NK-92 (cell line): ENCODE measurements around the gene PACS2.
A peak's percentile ranks its signal among the peaks of the same experiment; 100 is the strongest.
"Not testable (repeated sequence)": the region's sequence is repeated elsewhere in the genome, so short reads cannot be mapped to it uniquely, and the experiment has no call there.

Experiments used
- DNase-seq: peaks from one replicate; lab custom pipeline; 2025; ENCODE audit not compliant: unreplicated experiment; lab: John Stamatoyannopoulos, UW

PACS2 gene

DNA sequence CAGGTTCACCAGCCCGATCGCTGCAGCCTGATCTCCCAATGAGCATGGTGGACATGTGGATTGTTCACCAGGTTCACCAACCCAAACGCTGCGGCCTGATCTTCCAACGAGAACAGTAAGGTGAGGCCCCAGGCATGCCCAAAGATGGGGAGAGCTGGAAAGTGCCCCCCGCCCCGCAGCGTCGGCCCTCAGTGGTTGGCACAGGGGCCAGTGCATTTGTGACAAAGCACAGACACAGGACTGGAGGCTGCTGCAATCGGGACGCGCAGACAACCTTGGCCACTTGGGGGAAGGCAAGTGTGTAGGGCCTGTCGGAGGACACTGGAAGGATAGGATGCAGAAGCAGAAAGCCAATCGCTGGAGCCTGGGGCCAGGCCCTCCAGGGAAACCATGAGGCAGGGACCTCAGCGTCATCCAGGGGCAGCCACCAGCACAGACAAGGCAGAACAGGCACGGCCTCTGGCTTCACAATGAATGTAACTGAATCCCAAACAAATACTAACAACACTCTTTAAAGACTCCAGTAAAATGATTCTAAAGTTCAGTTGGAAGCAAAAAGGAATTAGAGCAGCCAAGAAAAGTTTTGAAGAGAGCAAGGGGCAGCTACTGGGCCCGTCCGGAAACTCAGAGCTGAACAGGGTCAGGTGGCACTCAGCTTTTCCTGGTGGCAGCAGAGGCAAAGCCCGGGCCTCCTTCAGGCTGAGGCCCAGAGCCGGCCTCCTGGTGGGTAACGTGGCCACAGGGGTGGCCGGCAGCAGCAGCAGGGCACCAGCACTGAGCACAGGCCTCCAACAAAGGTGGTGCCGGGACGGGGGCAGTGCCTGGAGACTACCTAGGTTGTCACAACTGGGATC lies 27.1 kb upstream of the PACS2 start:
- no peak for DNase-seq

GRCh38 chr14:105288936-105289335 lies 25.6 kb upstream of the PACS2 start:
- not testable (repeated sequence) for DNase-seq

DNA sequence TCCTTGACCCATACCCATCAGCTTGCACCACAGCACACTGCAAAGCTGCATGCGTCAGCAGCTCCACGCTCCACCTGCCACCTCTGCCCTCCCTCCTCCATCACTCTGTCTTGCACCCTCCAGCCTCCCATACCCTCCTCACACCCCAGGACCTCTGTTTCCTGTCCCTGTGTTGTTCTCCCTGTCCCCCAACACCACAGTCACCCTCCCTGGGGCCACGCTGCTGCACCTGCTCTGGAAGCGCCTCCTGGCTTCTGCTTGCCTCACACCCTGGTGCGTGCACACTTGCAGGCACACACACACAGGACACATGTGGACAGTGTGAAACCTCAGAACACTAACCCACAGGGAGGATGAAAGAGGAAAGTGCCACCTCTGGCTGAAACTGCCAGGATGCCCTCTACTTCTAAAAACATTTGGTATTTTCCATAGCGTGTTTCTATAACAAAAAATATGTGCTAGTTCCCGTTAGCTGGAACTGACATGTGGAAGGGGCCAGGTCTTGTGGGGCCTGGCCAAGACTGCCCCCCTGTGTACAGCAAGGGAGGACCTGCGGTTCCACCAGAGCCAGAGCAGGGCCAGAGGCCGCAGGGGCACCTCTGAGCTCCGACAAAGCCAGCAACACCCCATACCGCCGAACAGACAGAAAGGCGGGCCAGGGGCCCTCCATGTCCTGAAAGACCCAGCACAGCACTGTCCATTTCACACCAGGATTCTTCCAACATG lies 23.8 kb upstream of the PACS2 start:
- DNase-seq = no peak

DNA sequence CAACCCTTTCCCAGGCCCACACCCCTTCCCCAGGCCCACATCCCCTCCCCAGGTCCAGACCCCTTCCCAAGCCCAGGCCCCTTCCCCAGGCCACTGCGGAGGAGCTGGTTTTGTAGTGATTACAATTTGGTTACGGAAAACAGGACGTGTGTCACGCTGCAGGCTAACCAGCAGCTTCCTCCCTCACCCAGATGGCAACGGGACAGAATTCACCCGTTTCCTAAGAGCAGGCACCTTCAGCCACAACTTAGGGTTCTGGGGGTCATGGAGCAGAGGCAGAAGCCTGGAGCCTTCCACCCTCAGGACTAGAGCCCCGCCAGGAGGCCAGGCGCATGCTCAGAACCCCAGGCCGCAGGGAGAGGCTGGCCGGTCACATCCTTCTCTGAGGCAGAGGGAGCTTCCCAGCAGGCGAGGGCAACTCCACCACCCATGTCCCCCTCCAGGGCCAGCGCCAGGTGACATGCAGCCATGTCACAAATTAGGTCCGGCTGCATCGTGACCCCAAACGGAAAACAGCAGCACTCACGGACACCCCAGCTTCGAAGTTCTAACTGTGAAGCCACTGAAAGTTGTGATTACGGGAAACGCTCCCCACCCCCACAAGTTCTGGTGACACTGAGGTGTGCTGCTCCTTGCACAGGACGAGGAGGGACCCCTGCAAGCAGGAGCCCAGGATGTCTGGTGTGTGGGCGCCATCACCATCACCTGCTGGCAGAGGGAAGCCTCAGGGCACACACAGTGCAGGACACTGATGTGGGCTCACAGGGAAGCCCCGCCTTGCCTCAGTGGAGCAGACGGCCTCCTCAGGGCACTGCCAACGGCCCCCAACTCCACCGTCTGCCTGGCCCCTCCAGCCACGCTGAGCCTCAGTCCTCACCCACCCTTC lies 21.5 kb upstream of the PACS2 start:
- no peak for DNase-seq

GRCh38 chr14:105294142-105294597 lies 20.4 kb upstream of the PACS2 start:
- DNase-seq = no peak

DNA sequence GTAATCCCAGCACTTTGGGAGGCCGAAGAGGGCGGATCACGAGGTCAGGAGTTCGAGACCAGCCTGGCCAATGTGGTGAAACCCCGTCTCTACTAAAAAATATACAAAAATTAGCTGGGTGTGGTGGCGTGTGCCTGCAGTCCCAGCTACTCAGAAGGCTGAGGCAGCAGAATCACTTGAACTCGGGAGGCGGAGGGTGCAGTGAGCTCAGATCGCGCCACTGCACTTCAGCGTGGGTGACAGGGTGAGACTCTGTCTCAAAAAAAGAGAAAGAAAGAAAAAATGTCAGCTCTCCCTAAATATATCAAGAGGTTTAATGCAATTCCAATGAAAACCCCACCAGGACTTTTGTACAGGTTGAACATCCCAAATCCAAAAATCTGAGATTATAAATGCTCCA lies 17.2 kb upstream of the PACS2 start:
- not testable (repeated sequence) for DNase-seq

DNA sequence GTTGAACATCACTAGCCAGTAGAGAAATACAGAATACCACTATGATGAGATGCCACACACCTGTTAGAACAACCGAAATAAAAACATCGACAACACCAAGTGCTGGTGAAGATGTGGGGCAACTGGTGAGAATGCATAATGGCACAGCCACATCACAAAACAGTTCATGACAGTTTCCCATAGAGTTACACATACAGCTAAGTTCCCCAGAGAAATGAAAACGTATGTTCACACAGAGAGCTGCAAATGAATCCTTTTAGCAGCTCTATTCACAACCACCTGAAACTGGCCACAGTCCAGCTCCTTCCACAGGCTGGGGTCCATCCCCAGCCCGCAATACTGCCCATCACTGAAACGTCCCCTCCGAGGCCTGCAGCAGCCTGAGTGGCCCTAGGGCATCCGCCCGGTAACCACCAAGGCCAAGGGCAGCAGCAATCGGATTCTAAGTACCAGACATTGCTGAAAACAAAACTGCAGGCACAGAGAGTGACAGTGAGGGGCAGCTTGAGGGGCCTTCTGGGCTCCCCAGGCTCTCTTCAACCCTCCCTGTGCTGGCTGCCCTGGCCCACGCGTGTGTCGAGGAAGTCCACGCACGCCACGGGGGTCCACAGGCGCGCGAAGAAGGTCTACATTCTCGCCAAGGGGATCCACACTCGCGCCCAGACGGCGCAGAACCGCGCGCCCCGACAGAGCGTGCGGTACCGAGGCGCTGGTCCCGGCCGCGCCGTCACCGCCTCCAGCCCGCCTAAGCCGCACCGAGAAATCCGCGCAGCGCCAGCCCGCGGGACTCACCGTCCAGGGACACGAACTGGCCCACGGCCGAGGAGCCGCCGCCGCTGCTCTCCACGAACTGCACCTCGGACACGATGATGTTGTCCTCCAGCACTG lies 14.7 kb upstream of the PACS2 start:
- no peak for DNase-seq

DNA sequence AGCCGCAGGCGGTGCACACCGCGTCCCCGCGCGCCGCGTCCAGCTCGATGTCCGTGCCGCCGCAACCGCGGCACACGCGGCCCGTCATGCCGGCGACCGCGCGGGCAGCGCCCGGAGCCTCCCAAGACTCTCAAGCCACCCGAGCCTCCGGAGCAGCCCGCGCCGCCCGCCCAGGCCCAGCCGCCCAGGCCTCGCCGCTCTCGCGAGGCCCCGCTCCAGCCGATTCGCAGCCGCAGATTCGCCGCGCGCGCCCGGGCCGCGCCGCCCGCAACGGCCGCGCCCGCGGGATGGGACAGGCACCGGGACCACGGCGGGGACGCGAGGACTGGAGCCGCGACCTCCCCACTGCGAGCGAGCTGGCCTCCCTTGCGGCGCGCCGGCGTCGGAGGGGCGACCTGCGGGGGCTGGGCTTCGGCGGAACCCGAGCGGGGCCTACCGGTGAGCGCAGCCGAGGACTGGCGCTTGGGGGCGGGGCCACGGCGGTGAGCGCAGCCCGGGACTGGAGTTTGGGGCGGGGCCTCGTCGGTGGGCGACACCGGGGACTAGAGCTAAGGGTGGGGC lies 13.9 kb upstream of the PACS2 start, which contains the start of gene BRF1:
Gene BRF1 (minus strand): TSS at position 460 of the 561 bp plus-strand sequence. CDS start 372 bp downstream, at position 88.
- DNase-seq = peak; percentile 77

DNA sequence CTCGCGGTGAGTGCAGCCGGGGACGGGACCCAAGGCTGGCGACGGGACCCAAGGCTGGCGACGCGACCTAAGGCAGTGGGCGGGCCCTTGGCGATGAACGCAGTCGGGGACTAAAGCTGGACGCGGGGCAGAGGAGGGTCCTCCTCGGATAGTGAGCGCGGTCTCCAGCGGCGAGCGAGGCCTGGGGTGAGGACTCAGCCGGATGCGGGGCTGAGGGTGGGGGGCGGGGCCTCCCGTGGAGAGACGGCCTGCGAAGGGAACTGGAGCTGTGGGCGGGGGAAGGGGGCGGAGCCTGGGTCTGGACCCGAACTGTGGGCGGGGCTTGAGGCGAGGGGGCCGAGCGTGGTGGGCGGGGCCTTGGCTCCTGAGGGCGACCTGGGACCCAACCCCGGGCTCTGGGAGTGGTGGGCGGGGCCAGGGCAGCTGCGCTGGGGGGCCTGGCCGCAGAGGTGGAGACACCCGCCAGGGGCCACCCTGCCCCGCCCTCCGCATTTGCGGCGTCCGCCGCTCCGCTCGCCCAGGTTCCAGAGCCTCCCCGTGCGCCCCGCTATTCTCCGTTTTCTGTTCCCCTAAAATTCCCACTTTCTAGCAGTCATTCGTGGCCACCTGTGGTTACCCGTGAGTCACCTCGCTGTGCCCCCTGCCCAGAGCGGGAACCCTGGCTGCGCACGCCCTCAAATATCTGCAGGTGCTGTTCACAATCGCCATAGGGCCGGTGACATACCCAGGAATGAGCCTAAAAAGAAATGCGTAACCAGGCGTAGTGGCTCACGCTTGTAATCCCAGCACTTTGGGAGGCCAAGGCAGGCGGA lies 13.2 kb upstream of the PACS2 start:
- DNase-seq = peak; percentile 72

- not testable (repeated sequence) for DNase-seq
These were observed 12.7 kb upstream of the PACS2 start for GRCh38 chr14:105301915-105302249.

DNA sequence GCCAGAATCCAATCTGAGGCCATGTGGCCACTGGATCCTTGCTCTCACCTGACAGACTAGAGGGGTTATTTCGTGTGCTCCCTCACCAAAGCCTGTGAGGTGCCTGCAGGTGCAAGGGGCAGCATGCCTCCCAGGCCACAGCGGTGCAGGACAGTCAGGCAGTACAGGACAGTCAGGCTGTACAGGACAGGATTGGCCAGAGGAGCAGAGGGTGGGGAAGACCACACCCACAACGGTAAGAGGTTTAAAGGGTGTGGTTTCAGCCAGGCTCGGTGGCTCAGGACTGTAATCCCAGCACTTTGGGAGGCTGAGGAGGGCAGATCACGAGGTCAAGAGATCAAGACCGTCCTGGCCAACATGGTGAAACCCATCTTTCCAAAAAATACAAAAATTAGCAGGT lies 10.6 kb upstream of the PACS2 start:
- no peak for DNase-seq

DNA sequence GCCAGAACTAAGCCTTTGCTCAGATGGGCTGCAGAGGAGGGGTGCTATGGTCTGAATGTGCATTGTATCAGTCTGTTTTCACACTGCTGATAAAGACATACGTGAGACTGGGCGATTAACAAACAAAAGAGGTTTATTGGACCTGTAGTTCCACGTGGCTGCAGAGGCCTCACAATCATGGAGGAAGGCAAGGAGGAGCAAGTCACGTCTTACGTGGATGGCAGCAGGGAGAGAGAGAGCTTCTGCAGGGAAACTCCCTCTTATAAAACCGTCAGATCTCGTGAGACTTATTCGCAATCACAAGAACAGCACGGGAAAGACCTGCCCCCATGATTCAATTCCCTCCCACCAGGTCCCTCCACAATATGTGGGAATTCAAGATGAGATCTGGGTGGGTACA lies 10.0 kb upstream of the PACS2 start:
- no peak for DNase-seq

DNA sequence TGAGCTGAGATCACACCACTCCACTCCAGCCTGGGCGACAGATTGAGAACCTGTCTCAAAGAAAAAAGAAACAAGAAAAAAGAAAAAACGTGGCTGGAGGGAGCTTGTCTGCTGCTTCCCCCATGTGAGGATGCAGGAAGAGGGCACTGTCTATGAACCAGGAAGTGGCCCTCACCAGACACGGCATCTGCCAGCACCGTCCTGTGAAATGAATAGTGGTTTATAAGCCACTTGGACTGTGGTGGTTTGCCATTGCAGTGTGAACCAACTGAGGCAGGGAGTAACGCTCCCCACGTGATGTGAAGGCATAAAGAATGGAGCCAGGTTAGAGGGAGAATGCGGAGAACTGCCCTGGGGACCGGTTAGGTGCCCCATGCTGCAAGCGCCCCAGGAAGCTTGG lies 9.2 kb upstream of the PACS2 start:
- no peak for DNase-seq

DNA sequence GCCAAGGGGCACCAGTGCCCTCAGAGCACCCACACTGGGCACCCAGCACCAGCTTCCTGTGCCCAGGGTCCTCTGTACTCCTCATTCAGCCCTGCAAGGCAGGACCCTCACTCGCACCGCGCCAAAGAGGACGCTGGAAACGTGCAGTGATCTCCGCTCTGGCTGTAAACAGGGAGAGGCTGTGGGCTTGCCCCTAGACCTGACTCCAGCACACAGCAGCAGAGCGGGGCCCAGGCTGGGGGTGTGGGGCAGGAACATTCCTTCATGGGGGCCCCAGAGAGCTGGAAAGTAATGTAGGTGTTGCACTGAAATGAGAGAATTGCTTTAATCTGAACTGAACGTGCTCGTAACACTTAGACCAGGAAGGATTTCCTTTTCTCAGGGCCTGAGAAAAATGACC lies 8.8 kb upstream of the PACS2 start:
- no peak for DNase-seq

DNA sequence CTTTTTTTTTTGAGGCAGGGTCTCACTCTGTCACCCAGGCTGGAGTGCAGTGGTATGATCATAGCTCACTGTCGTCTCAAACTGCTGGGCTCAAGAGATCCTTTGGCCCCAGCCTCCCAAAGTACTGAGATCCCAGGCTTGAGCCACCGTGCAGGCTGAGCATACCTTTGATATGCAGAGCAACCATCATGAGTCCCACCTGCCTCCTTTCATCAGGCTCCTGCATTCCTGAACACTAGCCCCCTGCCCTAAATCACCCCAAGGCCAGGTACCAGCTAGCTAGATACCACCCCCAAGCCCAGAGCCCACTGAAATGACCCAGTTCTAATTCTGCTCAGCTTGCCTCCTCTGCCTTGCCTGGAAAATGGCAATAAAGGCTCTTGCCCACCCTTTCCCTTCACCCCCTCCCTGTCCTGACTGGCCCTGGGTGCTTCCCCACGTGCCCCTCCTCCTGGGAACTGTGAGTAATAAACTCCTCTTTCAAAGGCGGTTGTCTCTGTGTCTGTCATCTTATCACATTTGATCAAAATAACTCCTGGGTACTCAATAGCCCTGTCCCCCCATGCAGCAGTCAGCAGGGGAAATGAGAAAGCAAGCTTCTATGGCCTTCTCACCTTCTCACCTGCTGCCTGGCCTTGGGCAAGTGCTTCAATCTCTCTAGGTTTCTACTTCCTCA lies 7.4 kb upstream of the PACS2 start:
- no peak for DNase-seq

DNA sequence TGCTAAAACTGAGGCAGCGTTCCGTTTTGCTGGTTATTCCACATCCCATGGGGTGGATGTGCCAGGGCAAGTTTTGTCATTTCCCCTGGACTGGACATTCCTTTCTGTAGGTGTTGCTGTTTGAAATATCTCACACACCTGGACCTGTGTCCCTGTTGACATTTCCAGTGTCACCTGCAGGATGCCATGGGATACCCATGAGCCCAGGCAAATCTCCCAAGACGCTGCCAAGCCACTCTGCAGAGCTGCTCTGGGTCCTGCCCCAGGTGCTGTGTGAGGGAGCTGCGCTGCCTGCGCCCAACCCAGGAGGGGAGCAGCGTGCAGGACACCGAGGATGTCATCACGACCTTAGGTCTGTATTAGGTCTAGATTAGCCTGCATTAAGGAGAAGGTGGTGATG lies 5.2 kb upstream of the PACS2 start:
- no peak for DNase-seq

GRCh38 chr14:105311838-105312237 lies 2.7 kb upstream of the PACS2 start:
- no peak for DNase-seq

- no peak for DNase-seq
These were observed 1.6 kb upstream of the PACS2 start for GRCh38 chr14:105312973-105313372.
